GM18858 (cell line): ENCODE data around the gene ST3GAL2.
"Not testable (repeated sequence)": the region's sequence is repeated elsewhere in the genome, so short reads cannot be mapped to it uniquely, and the experiment has no call there.

ENCODE experiments used
- ATAC-seq: cut with Tn5 transposase; IDR thresholded peaks from one replicate; pipeline ENCODE4 v1.9.1; 2021; ENCODE audit not compliant: unreplicated experiment

The ST3GAL2 gene

GRCh38 chr16:70467608-70468007 lies 28.7 kb upstream of the ST3GAL2 start:
- ATAC-seq = no peak

GRCh38 chr16:70467113-70467512 lies 28.2 kb upstream of the ST3GAL2 start:
- no peak for ATAC-seq

- no peak for ATAC-seq
Observed at GRCh38 chr16:70466805-70467076, 27.8 kb upstream of the ST3GAL2 start.

GRCh38 chr16:70465999-70466804 lies 27.3 kb upstream of the ST3GAL2 start:
- ATAC-seq = no peak

- no peak for ATAC-seq
Observed at GRCh38 chr16:70463235-70463634, 24.3 kb upstream of the ST3GAL2 start.

GRCh38 chr16:70460737-70461261 lies 21.9 kb upstream of the ST3GAL2 start:
- no peak for ATAC-seq

- ATAC-seq = no peak
Observed at GRCh38 chr16:70457446-70458166, 18.7 kb upstream of the ST3GAL2 start.

GRCh38 chr16:70455910-70456309 lies 17.0 kb upstream of the ST3GAL2 start:
- ATAC-seq = no peak

- ATAC-seq = peak; percentile 68
Observed at GRCh38 chr16:70454222-70455034, 15.5 kb upstream of the ST3GAL2 start, which contains the start of gene FCSK. FCSK (plus strand) TSS chr16:70454595; CDS start chr16:70463191, 8,596 bp downstream.

GRCh38 chr16:70453892-70454221 lies 15.0 kb upstream of the ST3GAL2 start:
- no peak for ATAC-seq

- ATAC-seq = no peak
Observed at GRCh38 chr16:70453117-70453891, 14.4 kb upstream of the ST3GAL2 start.

- not testable (repeated sequence) for ATAC-seq
Observed at GRCh38 chr16:70451004-70451340, 12.1 kb upstream of the ST3GAL2 start.

GRCh38 chr16:70450142-70451003 lies 11.5 kb upstream of the ST3GAL2 start:
- ATAC-seq = not testable (repeated sequence)

- no peak for ATAC-seq
Observed at GRCh38 chr16:70448075-70448474, 9.2 kb upstream of the ST3GAL2 start.

- no peak for ATAC-seq
Observed at GRCh38 chr16:70444249-70445063, 5.6 kb upstream of the ST3GAL2 start.

GRCh38 chr16:70442344-70442743 lies 3.4 kb upstream of the ST3GAL2 start:
- ATAC-seq = no peak

- no peak for ATAC-seq
Observed at GRCh38 chr16:70441406-70441990, 2.6 kb upstream of the ST3GAL2 start.

GRCh38 chr16:70440009-70440692 lies 1.3 kb upstream of the ST3GAL2 start:
- ATAC-seq = no peak
